Adrenal gland (tissue), 5 donors: Measurements from ENCODE around the gene STK39.

ENCODE experiments used
- CTCF ChIP-seq, 6 experiments: fragments of 450-650 bp in 4 of 6; fragments of 200-600 bp in 2 of 6; sonication (generic) in 1 of 6; IDR thresholded peaks; 1 replicate in 5 of 6; 2 replicates in 1 of 6; pipeline versions ENCODE4 v1.5.1 to v1.8.0; 2016 to 2021; ENCODE audit warnings: antibody characterized with exemption in 6 of 6, mild to moderate bottlenecking in 2 of 6, moderate library complexity in 1 of 6
- POLR2A ChIP-seq, 2 donors: fragments of 450-650 bp; IDR thresholded peaks; one replicate each; pipeline ENCODE4 v1.6.1; 2017; ENCODE audit warnings: antibody characterized with exemption in 2 of 2, mild to moderate bottlenecking in 2 of 2, moderate library complexity in 1 of 2
- donor health status: DM: no; HTN: no; CAD: no.

GRCh38 chr2:168169097-168169745, 78.2 kb downstream of the STK39 start:
- TF ChIP-seq CTCF (IDR thresholded peaks at IDR 0.05) (no peak), POLR2A (IDR thresholded peaks at IDR 0.05) (no peak)
